Common myeloid progenitor, CD34-positive (primary cell): Measurements from ENCODE around the gene KLHDC4.

Source experiments
- CTCF ChIA-PET: fragments of 350-600 bp; sonication (Branson Sonifier 250); formaldehyde crosslinking; loops from one replicate; lab custom pipeline; 2021; ENCODE audit warnings: antibody characterized with exemption; lab: Charles Lee
- POLR2A ChIA-PET: fragments of 350-600 bp; sonication (Branson Sonifier 250); formaldehyde crosslinking; loops from one replicate; lab custom pipeline; 2021; ENCODE audit warnings: antibody characterized with exemption; lab: Charles Lee
- DNase-seq, 3 donors: peaks; one replicate each; pipeline versions ENCODE4 v3.0.0 to v3.0.0-alpha.2; 2013
- H3K27ac ChIP-seq, 2 experiments: 1 replicate in 1 of 2; 2 replicates in 1 of 2; pipeline ENCODE4 v1.7.0; 2013; ENCODE audit warnings: inconsistent platforms in 2 of 2, low read length in 2 of 2, mild to moderate bottlenecking in 2 of 2, low read depth in 1 of 2, moderate library complexity in 1 of 2; ENCODE audit not compliant: severe bottlenecking in 2 of 2, insufficient read depth in 1 of 2, poor library complexity in 1 of 2
- H3K27me3 ChIP-seq, 5 experiments: replicated peaks in 2 of 5; 1 replicate in 3 of 5; 2 replicates in 2 of 5; pipeline versions ENCODE4 v1.6.1 to v1.7.0; 2013; ENCODE audit warnings: low read length in 4 of 5, mild to moderate bottlenecking in 2 of 5, moderate library complexity in 2 of 5, inconsistent platforms in 1 of 5; ENCODE audit not compliant: insufficient read depth in 5 of 5, control insufficient read depth in 4 of 5
- H3K36me3 ChIP-seq, 4 experiments: 1 replicate in 2 of 4; 2 replicates in 2 of 4; pipeline versions ENCODE4 v1.6.1 to v1.7.0; 2013; ENCODE audit warnings: low read length in 3 of 4, control low read depth in 1 of 4, mild to moderate bottlenecking in 1 of 4; ENCODE audit not compliant: control insufficient read depth in 4 of 4, insufficient read depth in 4 of 4
- H3K4me1 ChIP-seq, 4 experiments: 1 replicate in 3 of 4; 2 replicates in 1 of 4; pipeline versions ENCODE4 v1.6.1 to v1.7.1; 2013; ENCODE audit warnings: low read length in 3 of 4, mild to moderate bottlenecking in 3 of 4, control low read depth in 1 of 4, inconsistent platforms in 1 of 4, moderate library complexity in 1 of 4; ENCODE audit not compliant: control insufficient read depth in 4 of 4, insufficient read depth in 4 of 4; ENCODE audit errors: control extremely low read depth in 1 of 4
- H3K4me3 ChIP-seq, 7 experiments: 1 replicate in 4 of 7; 2 replicates in 3 of 7; pipeline versions ENCODE4 v1.5.1 to v1.7.0; 2013; ENCODE audit warnings: mild to moderate bottlenecking in 7 of 7, low read length in 6 of 7, moderate library complexity in 6 of 7, inconsistent platforms in 2 of 7, low read depth in 2 of 7, control low read depth in 1 of 7; ENCODE audit not compliant: insufficient read depth in 4 of 7, control insufficient read depth in 1 of 7; ENCODE audit errors: extremely low read depth in 1 of 7
- H3K9me3 ChIP-seq, 5 experiments: 1 replicate in 4 of 5; 2 replicates in 1 of 5; pipeline versions ENCODE4 v1.6.1 to v1.7.1; 2013; ENCODE audit warnings: low read length in 4 of 5, mild to moderate bottlenecking in 2 of 5, inconsistent platforms in 1 of 5, low read depth in 1 of 5, moderate library complexity in 1 of 5; ENCODE audit not compliant: control insufficient read depth in 4 of 5, insufficient read depth in 2 of 5; ENCODE audit errors: control extremely low read depth in 1 of 5
- WGBS: methylation state at CpG from one replicate; pipeline ENCODE4 v1.1.5; 2013; ENCODE audit not compliant: insufficient coverage; 5-methylcytosine and 5-hydroxymethylcytosine counted together

Gene KLHDC4

GRCh38 chr16:87671715-87672270 lies 94.0 kb downstream of the KLHDC4 start:
- DNase-seq = no peak
- ChIA-PET POLR2A (no interaction called here), CTCF (no interaction called here)
- no peaks in the 10 kb centered on the region for H3K9me3 ChIP-seq
- H3K4me3 ChIP-seq = no peak overlapping the region
- no peak overlapping the region for H3K27ac ChIP-seq
- H3K27me3 ChIP-seq = no peaks in the 10 kb centered on the region
- 87% methylated on average over 12 of the region's 20 CpGs for whole genome bisulfite sequencing
- no peaks in the 10 kb centered on the region for H3K4me1 ChIP-seq
- no peaks in the 10 kb centered on the region for H3K36me3 ChIP-seq

GRCh38 chr16:87671221-87671620 lies 94.6 kb downstream of the KLHDC4 start:
- CTCF ChIA-PET = no interaction called here

GRCh38 chr16:87669672-87670071 lies 96.1 kb downstream of the KLHDC4 start:
- ChIA-PET POLR2A (no interaction called here), CTCF (no interaction called here)
- Histone ChIP-seq H3K9me3 (no peaks in the 10 kb centered on the region), H3K27me3 (peaks cover 0 to 2% (median 0%) of the 10 kb centered on the region in 5 experiments), H3K4me1 (no peaks in the 10 kb centered on the region), H3K36me3 (no peaks in the 10 kb centered on the region), H3K4me3 (no peak overlapping the region), H3K27ac (no peak overlapping the region)
- 82% methylated on average over 19 of the region's 21 CpGs for WGBS
- no peak for DNase-seq

More at GRCh38 chr16:87671221-87671620, 94.6 kb downstream of the KLHDC4 start:
- no peaks in the 10 kb centered on the region for H3K36me3 ChIP-seq
- H3K27me3 ChIP-seq = no peaks in the 10 kb centered on the region
- no peak for DNase-seq
- no peak overlapping the region for H3K27ac ChIP-seq
- no peak overlapping the region for H3K4me3 ChIP-seq
- H3K4me1 ChIP-seq = no peaks in the 10 kb centered on the region
- 100% methylated on average over 8 of the region's 13 CpGs for WGBS
- H3K9me3 ChIP-seq = no peaks in the 10 kb centered on the region
- POLR2A ChIA-PET = no interaction called here

- Histone ChIP-seq H3K27me3 (peaks cover 0 to 2% (median 0%) of the 10 kb centered on the region in 5 experiments), H3K36me3 (no peaks in the 10 kb centered on the region), H3K27ac (no peak overlapping the region), H3K4me3 (no peak overlapping the region), H3K9me3 (no peaks in the 10 kb centered on the region), H3K4me1 (no peaks in the 10 kb centered on the region)
- ChIA-PET CTCF (interaction anchor here (1.7 to 1.9 kb wide), 2 partner anchors 9 to 15 kb away, joined by 4 to 5 read pairs; no protein-coding TSS in a partner anchor), POLR2A (no interaction called here)
- DNase-seq = no peak
- 98% methylated on average over 19 of the region's 19 CpGs for WGBS
Observed at GRCh38 chr16:87667946-87668345, 97.8 kb downstream of the KLHDC4 start.

GRCh38 chr16:87667443-87667842 lies 98.3 kb downstream of the KLHDC4 start:
- 92% methylated on average over 7 of the region's 7 CpGs for WGBS

GRCh38 chr16:87666919-87667318 lies 98.9 kb downstream of the KLHDC4 start:
- Histone ChIP-seq H3K27me3 (peaks cover 0 to 2% (median 0%) of the 10 kb centered on the region in 5 experiments), H3K4me1 (peaks cover 0 to 4% (median 1%) of the 10 kb centered on the region in 4 experiments), H3K27ac (no peak overlapping the region), H3K4me3 (no peak overlapping the region), H3K36me3 (no peaks in the 10 kb centered on the region), H3K9me3 (no peaks in the 10 kb centered on the region)
- no peak for DNase-seq
- ChIA-PET POLR2A (no interaction called here), CTCF (interaction anchor here (0.7 to 1.9 kb wide), 3 partner anchors 10 to 14 kb away, joined by 3 to 5 read pairs (median 4); no protein-coding TSS in a partner anchor)
- 88% methylated on average over 16 of the region's 16 CpGs for WGBS

More at GRCh38 chr16:87667443-87667842, 98.3 kb downstream of the KLHDC4 start:
- no peak for DNase-seq
- H3K9me3 ChIP-seq = no peaks in the 10 kb centered on the region
- no peak overlapping the region for H3K4me3 ChIP-seq
- no peaks in the 10 kb centered on the region for H3K4me1 ChIP-seq
- no peak overlapping the region for H3K27ac ChIP-seq
- POLR2A ChIA-PET = no interaction called here
- no peaks in the 10 kb centered on the region for H3K36me3 ChIP-seq
- CTCF ChIA-PET = interaction anchor here (1.7 to 1.9 kb wide), 2 partner anchors 9 to 15 kb away, joined by 4 to 5 read pairs; no protein-coding TSS in a partner anchor
- H3K27me3 ChIP-seq = peaks cover 0 to 2% (median 0%) of the 10 kb centered on the region in 5 experiments

- Histone ChIP-seq H3K27me3 (peaks cover 0 to 2% (median 0%) of the 10 kb centered on the region in 5 experiments), H3K27ac (no peak overlapping the region), H3K9me3 (no peaks in the 10 kb centered on the region), H3K4me1 (peaks cover 0 to 5% (median 2%) of the 10 kb centered on the region in 4 experiments), H3K4me3 (no peak overlapping the region), H3K36me3 (no peaks in the 10 kb centered on the region)
- POLR2A ChIA-PET = no interaction called here
- no peak for DNase-seq
- CTCF ChIA-PET = no interaction called here
- 100% methylated on average over 6 of the region's 15 CpGs for WGBS
Observed at GRCh38 chr16:87665193-87665592, 100.6 kb downstream of the KLHDC4 start.
